Large intestine (tissue), 12 donors: Measurements from ENCODE around the gene HSPG2. TPM values are rescaled to one million over a fixed set of nuclear protein-coding genes. Genes with fewer than 3 reads are reported as not detected.
"Not testable (repeated sequence)": the region's sequence is repeated elsewhere in the genome, so short reads cannot be mapped to it uniquely, and the experiment has no call there.

Experiments
- DNase-seq, 2 donors: peaks; one replicate each; pipeline versions ENCODE4 v3.0.0 to v3.0.0-alpha.2; 2013
- H3K27ac ChIP-seq: one replicate; pipeline ENCODE4 v1.5.1; 2013; ENCODE audit warnings: low read length
- H3K27me3 ChIP-seq: 2 replicates; pipeline ENCODE4 v1.6.1; 2013; ENCODE audit warnings: low read length; ENCODE audit not compliant: control insufficient read depth, insufficient read depth
- H3K36me3 ChIP-seq: 2 replicates; pipeline ENCODE4 v1.6.1; 2013; ENCODE audit warnings: low read length; ENCODE audit not compliant: control insufficient read depth, insufficient read depth
- H3K4me1 ChIP-seq: one replicate; pipeline ENCODE4 v1.6.1; 2013; ENCODE audit warnings: low read length; ENCODE audit not compliant: control insufficient read depth, insufficient read depth
- H3K4me3 ChIP-seq: one replicate; pipeline ENCODE4 v1.5.1; 2013; ENCODE audit warnings: low read length
- H3K9me3 ChIP-seq: one replicate; pipeline ENCODE4 v1.6.1; 2013; ENCODE audit warnings: mild to moderate bottlenecking, low read depth, low read length, moderate library complexity; ENCODE audit not compliant: control insufficient read depth
- WGBS: methylation state at CpG from one replicate; pipeline ENCODE4 v1.1.5; 2013; ENCODE audit warnings: low lambda C conversion rate; ENCODE audit not compliant: insufficient coverage; 5-methylcytosine and 5-hydroxymethylcytosine counted together
- long read RNA-seq, 11 donors: transcript quantifications; one replicate each; lab custom pipeline, GENCODE V29; 2026
- polyA plus RNA-seq: library from polyadenylated mRNA; unstranded; fragments of 120-200 nt; gene quantifications from one replicate; pipeline ENCODE4 v1.2.1, GENCODE V29; 2013

Gene HSPG2
- 70.4 TPM for polyA plus RNA-seq
- long read RNA-seq, donor 1, partial matches to known transcripts = 0 of 1 reads
- long read RNA-seq, donor 1, other reads (novel, unspliced or antisense) = 0 of 1 reads
- long read RNA-seq, donor 2, partial matches to known transcripts = 73 of 89 reads
- long read RNA-seq, donor 2, other reads (novel, unspliced or antisense) = 16 of 89 reads
- long read RNA-seq, donor 3 = 0 reads
- long read RNA-seq, donor 4, partial matches to known transcripts = 0 of 1 reads
- long read RNA-seq, donor 4, other reads (novel, unspliced or antisense) = 0 of 1 reads
- long read RNA-seq, donor 5, partial matches to known transcripts = 0 of 1 reads
- long read RNA-seq, donor 5, other reads (novel, unspliced or antisense) = 0 of 1 reads
- long read RNA-seq, donor 6, partial matches to known transcripts = 0 of 6 reads
- long read RNA-seq, donor 6, other reads (novel, unspliced or antisense) = 0 of 6 reads
- long read RNA-seq, donor 7, partial matches to known transcripts = 0 of 1 reads
- long read RNA-seq, donor 7, other reads (novel, unspliced or antisense) = 0 of 1 reads
- long read RNA-seq, donor 8, partial matches to known transcripts = 5 of 9 reads
- long read RNA-seq, donor 8, other reads (novel, unspliced or antisense) = 0 of 9 reads
- long read RNA-seq, donor 9 = 0 reads
- long read RNA-seq, donor 10, partial matches to known transcripts = 0 of 2 reads
- long read RNA-seq, donor 10, other reads (novel, unspliced or antisense) = 0 of 2 reads
- long read RNA-seq, donor 11, partial matches to known transcripts = 0 of 3 reads
- long read RNA-seq, donor 11, other reads (novel, unspliced or antisense) = 0 of 3 reads

DNA sequence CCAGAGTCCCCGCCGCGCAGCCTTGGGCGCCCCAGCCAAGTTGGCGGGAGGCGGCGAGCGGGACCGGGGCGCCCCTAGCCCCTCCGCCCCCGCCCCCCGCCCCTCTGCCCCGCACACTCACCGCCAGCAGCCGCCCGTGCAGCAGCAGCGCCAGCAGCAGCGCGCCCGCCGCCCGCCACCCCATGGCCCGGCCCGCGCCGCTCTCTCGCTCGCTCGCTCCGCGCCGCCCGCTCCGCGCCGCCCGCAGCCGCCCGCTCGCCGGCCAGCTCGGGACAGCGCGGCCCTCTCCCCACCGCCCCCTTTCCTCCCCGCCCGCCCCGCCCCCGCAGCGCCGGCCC, at the start of gene HSPG2:
Gene HSPG2, minus strand, starts transcription at position 277 of the 338 bp plus-strand sequence. Its CDS starts 93 bp downstream, at position 184.
- no peaks in the 10 kb centered on the region for H3K9me3 ChIP-seq
- H3K4me3 ChIP-seq = peak within 1 kb of the TSS; percentile 83
- no peak for DNase-seq
- no peaks in the 10 kb centered on the region for H3K36me3 ChIP-seq
- no CpG with 5 or more reads among the region's 52 CpGs for WGBS
- peak within 1 kb of the TSS; percentile 75 for H3K27ac ChIP-seq
- H3K27me3 ChIP-seq = no peaks in the 10 kb centered on the region
- peaks cover 60% of the 10 kb centered on the region for H3K4me1 ChIP-seq

GRCh38 chr1:21986386-21986785, 49.3 kb upstream of the HSPG2 start:
- H3K27ac ChIP-seq, DNase-seq, H3K4me1 ChIP-seq, H3K36me3 ChIP-seq, H3K9me3 ChIP-seq, H3K27me3 ChIP-seq, H3K4me3 ChIP-seq: not testable (repeated sequence)
- WGBS = 100% methylated on average over 3 of the region's 12 CpGs

- H3K4me3 ChIP-seq, DNase-seq, H3K27me3 ChIP-seq, H3K9me3 ChIP-seq, H3K27ac ChIP-seq, H3K36me3 ChIP-seq, H3K4me1 ChIP-seq: not testable (repeated sequence)
- WGBS = no CpG with 5 or more reads among the region's 5 CpGs
These were observed 48.8 kb upstream of the HSPG2 start for GRCh38 chr1:21985893-21986292.

DNA sequence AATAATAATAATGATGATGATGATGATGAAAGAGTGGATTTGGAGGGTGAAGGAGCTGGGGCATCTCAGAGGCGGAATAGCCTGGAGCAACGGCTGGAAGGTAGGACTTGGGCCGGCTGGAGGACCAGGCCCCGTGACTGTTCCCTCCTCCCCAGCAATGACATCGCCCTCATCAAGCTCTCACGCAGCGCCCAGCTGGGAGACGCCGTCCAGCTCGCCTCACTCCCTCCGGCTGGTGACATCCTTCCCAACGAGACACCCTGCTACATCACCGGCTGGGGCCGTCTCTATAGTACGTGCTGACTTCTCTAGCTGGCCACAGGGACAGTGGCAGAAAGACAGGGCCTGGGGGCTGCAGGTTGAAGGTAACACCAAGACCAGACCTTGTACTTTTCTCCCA, 46.4 kb upstream of the HSPG2 start:
- H3K9me3 ChIP-seq, H3K4me3 ChIP-seq, H3K36me3 ChIP-seq, H3K4me1 ChIP-seq, H3K27ac ChIP-seq, DNase-seq, H3K27me3 ChIP-seq: not testable (repeated sequence)
- no CpG with 5 or more reads among the region's 15 CpGs for WGBS

DNA sequence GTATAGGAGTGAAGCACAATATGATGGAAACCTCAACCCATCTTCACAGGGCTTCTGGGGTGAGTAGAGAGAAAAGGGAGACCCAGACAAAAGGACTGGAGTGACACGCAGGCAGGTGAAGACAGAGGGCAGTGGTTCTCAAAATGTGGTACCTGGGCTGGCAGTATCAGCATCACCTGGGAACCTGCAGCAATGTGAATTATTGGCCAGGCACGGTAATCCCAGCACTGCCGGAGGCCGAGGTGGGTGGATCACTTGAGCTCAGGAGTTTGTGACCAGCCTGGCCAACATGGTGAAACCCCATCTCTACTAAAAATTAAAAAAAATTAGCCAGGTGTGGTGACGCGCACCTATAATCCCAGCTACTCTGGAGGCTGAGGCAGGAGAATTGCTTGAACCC, 45.0 kb upstream of the HSPG2 start:
- not testable (repeated sequence) for H3K4me3 ChIP-seq, H3K4me1 ChIP-seq, H3K9me3 ChIP-seq, H3K36me3 ChIP-seq, DNase-seq, H3K27me3 ChIP-seq, H3K27ac ChIP-seq
- WGBS = 100% methylated on average over 1 of the region's 6 CpGs

- H3K4me1 ChIP-seq, H3K36me3 ChIP-seq, H3K4me3 ChIP-seq, DNase-seq, H3K9me3 ChIP-seq, H3K27ac ChIP-seq, H3K27me3 ChIP-seq: not testable (repeated sequence)
- no CpG with 5 or more reads among the region's 4 CpGs for WGBS
These were observed 44.1 kb upstream of the HSPG2 start for GRCh38 chr1:21981253-21981652.

GRCh38 chr1:21980515-21981220, 43.6 kb upstream of the HSPG2 start:
- no CpG with 5 or more reads among the region's 21 CpGs for WGBS
- H3K4me1 ChIP-seq, DNase-seq, H3K27ac ChIP-seq, H3K27me3 ChIP-seq, H3K9me3 ChIP-seq, H3K4me3 ChIP-seq, H3K36me3 ChIP-seq: not testable (repeated sequence)

GRCh38 chr1:21978209-21978608, 41.1 kb upstream of the HSPG2 start:
- H3K36me3 ChIP-seq, H3K9me3 ChIP-seq, H3K4me1 ChIP-seq, DNase-seq, H3K27ac ChIP-seq, H3K4me3 ChIP-seq, H3K27me3 ChIP-seq: not testable (repeated sequence)
- no CpG with 5 or more reads among the region's 11 CpGs for WGBS

- not testable (repeated sequence) for H3K27ac ChIP-seq, H3K4me3 ChIP-seq, H3K36me3 ChIP-seq, H3K9me3 ChIP-seq, DNase-seq, H3K27me3 ChIP-seq
- WGBS = no CpG with 5 or more reads among the region's 9 CpGs
- peaks cover 11% of the 10 kb centered on the region for H3K4me1 ChIP-seq
These were observed 39.7 kb upstream of the HSPG2 start, which contains the start of gene CELA3B for GRCh38 chr1:21976703-21977239. TSS of gene CELA3B (plus strand) at chr1:21977022. CDS start at chr1:21977040, 18 bp downstream.

DNA sequence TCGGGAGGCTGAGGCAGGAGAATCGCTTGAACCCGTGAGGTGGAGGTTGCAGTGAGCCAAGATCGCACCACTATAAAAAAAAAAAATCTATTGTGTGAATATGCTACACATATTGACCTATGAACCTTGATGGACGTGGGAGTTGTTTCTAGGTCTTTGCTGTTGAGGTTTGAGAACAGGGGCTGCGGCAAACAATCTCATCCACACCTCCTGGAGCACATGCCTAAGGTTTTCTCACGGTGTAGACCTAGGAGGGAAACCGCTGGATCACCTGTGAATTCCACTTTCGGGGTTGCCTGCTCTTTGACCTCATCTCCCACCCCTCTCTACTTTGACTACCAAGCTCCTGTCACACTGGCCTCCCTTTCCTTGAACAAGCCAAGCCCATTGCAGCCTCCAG, 38.2 kb upstream of the HSPG2 start:
- H3K36me3 ChIP-seq, H3K27ac ChIP-seq, H3K27me3 ChIP-seq, DNase-seq, H3K9me3 ChIP-seq, H3K4me3 ChIP-seq: not testable (repeated sequence)
- peaks cover 11% of the 10 kb centered on the region for H3K4me1 ChIP-seq
- no CpG with 5 or more reads among the region's 9 CpGs for WGBS
